Liver (tissue), 9 donors: Measurements from ENCODE around the gene IQCK. TPM values are rescaled to one million over a fixed set of nuclear protein-coding genes. Genes with fewer than 3 reads are reported as not detected.

Experiments
- DNase-seq: peaks from one replicate; pipeline ENCODE4 v3.0.0-alpha.2; 2017; ENCODE audit warnings: low spot score
- H3K27ac ChIP-seq, 2 donors: one replicate each; pipeline ENCODE4 v1.7.0; 2013; ENCODE audit warnings: inconsistent platforms in 2 of 2, low read length in 2 of 2, control low read depth in 1 of 2, low read depth in 1 of 2, mild to moderate bottlenecking in 1 of 2
- H3K27me3 ChIP-seq, 4 donors: one replicate each; pipeline versions ENCODE4 v1.6.1 to v1.7.0; 2013; ENCODE audit warnings: low read length in 3 of 4, inconsistent platforms in 1 of 4, mild to moderate bottlenecking in 1 of 4, moderate library complexity in 1 of 4; ENCODE audit not compliant: control insufficient read depth in 4 of 4, insufficient read depth in 4 of 4
- H3K36me3 ChIP-seq, 4 donors: one replicate each; pipeline versions ENCODE4 v1.6.1 to v1.7.0; 2013; ENCODE audit warnings: low read length in 3 of 4, mild to moderate bottlenecking in 3 of 4, low read depth in 1 of 4, moderate library complexity in 1 of 4; ENCODE audit not compliant: control insufficient read depth in 4 of 4, insufficient read depth in 3 of 4
- H3K4me1 ChIP-seq, 4 donors: one replicate each; pipeline versions ENCODE4 v1.6.1 to v1.7.0; 2013; ENCODE audit warnings: low read length in 3 of 4, mild to moderate bottlenecking in 3 of 4, moderate library complexity in 1 of 4; ENCODE audit not compliant: control insufficient read depth in 4 of 4, insufficient read depth in 4 of 4
- H3K4me3 ChIP-seq, 3 donors: one replicate each; pipeline versions ENCODE4 v1.6.1 to v1.7.0; 2013; ENCODE audit warnings: low read length in 3 of 3, control low read depth in 1 of 3, low read depth in 1 of 3, mild to moderate bottlenecking in 1 of 3
- H3K9ac ChIP-seq, 2 donors: one replicate each; pipeline ENCODE4 v1.7.0; 2013; ENCODE audit warnings: low read length in 2 of 2, mild to moderate bottlenecking in 2 of 2, moderate library complexity in 2 of 2, control low read depth in 1 of 2, low read depth in 1 of 2
- H3K9me3 ChIP-seq, 4 donors: one replicate each; pipeline versions ENCODE4 v1.6.1 to v1.7.0; 2013; ENCODE audit warnings: low read length in 3 of 4; ENCODE audit not compliant: control insufficient read depth in 4 of 4
- CTCF ChIP-seq: fragments of 150-350 bp; IDR thresholded peaks from 2 replicates; pipeline ENCODE4 v1.5.1; 2017; ENCODE audit warnings: improper control_type of control experiment, low read depth, low read length; ENCODE audit not compliant: missing input control
- EGR1 ChIP-seq, 2 donors: IDR thresholded peaks; 2 replicates each; pipeline ENCODE4 v1.6.1; 2016 to 2018; ENCODE audit warnings: antibody characterized with exemption in 2 of 2, low read depth in 2 of 2
- FOXA1 ChIP-seq: IDR thresholded peaks from 2 replicates; pipeline ENCODE4 v1.6.1; 2016; ENCODE audit warnings: antibody characterized with exemption
- FOXA2 ChIP-seq: IDR thresholded peaks from 2 replicates; pipeline ENCODE4 v1.6.1; 2016; ENCODE audit warnings: antibody characterized with exemption
- GABPA ChIP-seq, 2 donors: IDR thresholded peaks in 1 of 2; conservative IDR thresholded peaks in 1 of 2; 2 replicates each; pipeline ENCODE4 v1.6.1; 2016; ENCODE audit warnings: antibody characterized with exemption in 2 of 2, mild to moderate bottlenecking in 1 of 2, moderate library complexity in 1 of 2
- HNF4A ChIP-seq, 2 donors: conservative IDR thresholded peaks; 2 replicates each; pipeline ENCODE4 v1.6.1; 2016; ENCODE audit warnings: antibody characterized with exemption in 2 of 2, mild to moderate bottlenecking in 2 of 2
- HNF4G ChIP-seq: IDR thresholded peaks from 2 replicates; pipeline ENCODE4 v1.6.1; 2016; ENCODE audit warnings: antibody characterized with exemption
- JUND ChIP-seq, 2 donors: IDR thresholded peaks; 2 replicates each; pipeline ENCODE4 v1.6.1; 2016; ENCODE audit warnings: antibody characterized with exemption in 2 of 2
- MAX ChIP-seq: IDR thresholded peaks from 2 replicates; pipeline ENCODE4 v1.6.1; 2016; ENCODE audit warnings: antibody characterized with exemption
- NR2F2 ChIP-seq: IDR thresholded peaks from 2 replicates; pipeline ENCODE4 v1.6.1; 2016; ENCODE audit warnings: antibody characterized with exemption
- RAD21 ChIP-seq, 2 donors: IDR thresholded peaks; 2 replicates each; pipeline ENCODE4 v1.6.1; 2016; ENCODE audit warnings: antibody characterized with exemption in 2 of 2, mild to moderate bottlenecking in 2 of 2
- REST ChIP-seq: IDR thresholded peaks from 2 replicates; pipeline ENCODE4 v1.6.1; 2016; ENCODE audit warnings: antibody characterized with exemption, mild to moderate bottlenecking
- RXRA ChIP-seq, 2 donors: IDR thresholded peaks; 2 replicates each; pipeline ENCODE4 v1.6.1; 2017 to 2018; ENCODE audit warnings: antibody characterized with exemption in 2 of 2, mild to moderate bottlenecking in 1 of 2
- SP1 ChIP-seq: IDR thresholded peaks from 2 replicates; pipeline ENCODE4 v1.6.1; 2018; ENCODE audit warnings: antibody characterized with exemption, mild to moderate bottlenecking
- TAF1 ChIP-seq: conservative IDR thresholded peaks from 2 replicates; pipeline ENCODE4 v1.6.1; 2016; ENCODE audit warnings: antibody characterized with exemption, mild to moderate bottlenecking
- YY1 ChIP-seq: IDR thresholded peaks from 2 replicates; pipeline ENCODE4 v1.6.1; 2016; ENCODE audit warnings: antibody characterized with exemption, mild to moderate bottlenecking
- ZBTB33 ChIP-seq: IDR thresholded peaks from 2 replicates; pipeline ENCODE4 v1.6.1; 2016; ENCODE audit warnings: antibody characterized with exemption
- WGBS: extraction: QIAGEN DNeasy Blood & Tissue Kit; methylation state at CpG from one replicate; pipeline ENCODE4 v1.1.7; 2013; 5-methylcytosine and 5-hydroxymethylcytosine counted together
- polyA plus RNA-seq, 2 donors: library from polyadenylated mRNA; stranded (reverse) in 1 of 2; unstranded in 1 of 2; fragments of 200-250 nt in 1 of 2; fragments of >200 nt in 1 of 2; fragmentation: Nextera tagmentation in 1 of 2; extraction: Ambion mirVana in 1 of 2; gene quantifications; one replicate each; pipeline versions ENCODE4 v1.2.1 to v1.2.3, GENCODE V29; 2013 to 2015
- total RNA-seq, 2 donors: library from RNA; depleted of rRNA; stranded (reverse); fragments of >200 nt; gene quantifications; one replicate each; pipeline ENCODE4 v1.2.3, GENCODE V29; 2014
- donor health status: healthy.
- donor health status: healthy.
- donor health status: healthy.
- donor health status: healthy.
- donor health status: healthy.

IQCK gene
- total and polyA plus RNA-seq, 4 donors: 2.1 to 4.4 (median 2.9) TPM

GRCh38 chr16:19879241-19879792, 161.2 kb downstream of the IQCK start:
- H3K4me3 ChIP-seq: no peak overlapping the region
- WGBS: 82% methylated on average over 13 of the region's 13 CpGs
- peaks cover 0 to 9% (median 6%) of the 10 kb centered on the region in 4 donors for H3K4me1 ChIP-seq
- no peak for DNase-seq
- no peaks in the 10 kb centered on the region for H3K27me3 ChIP-seq
- H3K27ac ChIP-seq: no peak overlapping the region
- no peak overlapping the region for H3K9ac ChIP-seq
- H3K36me3 ChIP-seq: no peaks in the 10 kb centered on the region
- no peak for TF ChIP-seq MAX
- TF ChIP-seq HNF4A (conservative IDR thresholded peaks at IDR 0.05): no peak
- no peak for TF ChIP-seq FOXA2
- TF ChIP-seq GABPA (IDR thresholded peaks at IDR 0.05 in 1 of 2, conservative IDR thresholded peaks at IDR 0.05 in 1 of 2): no peak
- no peak for TF ChIP-seq RXRA (IDR thresholded peaks at IDR 0.05)
- no peak for TF ChIP-seq ZBTB33
- no peak for TF ChIP-seq FOXA1
- no peak for TF ChIP-seq HNF4G
- no peak for TF ChIP-seq CTCF
- no peak for TF ChIP-seq EGR1 (IDR thresholded peaks at IDR 0.05; ENCODE audit: low read depth in 2 of 2)
- TF ChIP-seq JUND (IDR thresholded peaks at IDR 0.05): no peak
- TF ChIP-seq YY1: no peak
- TF ChIP-seq NR2F2: no peak
- no peak for TF ChIP-seq TAF1
- TF ChIP-seq RAD21 (IDR thresholded peaks at IDR 0.05): no peak
- H3K9me3 ChIP-seq: no peaks in the 10 kb centered on the region

- H3K36me3 ChIP-seq: no peaks in the 10 kb centered on the region
- H3K9me3 ChIP-seq: no peaks in the 10 kb centered on the region
- no peak overlapping the region for H3K9ac ChIP-seq
- peaks cover 9 to 25% (median 17%) of the 10 kb centered on the region in 4 donors for H3K4me1 ChIP-seq
- WGBS: 96% methylated on average over 7 of the region's 7 CpGs
- no peak overlapping the region for H3K27ac ChIP-seq
- H3K27me3 ChIP-seq: no peaks in the 10 kb centered on the region
- TF ChIP-seq FOXA1 (no peak), SP1 (no peak), GABPA (IDR thresholded peaks at IDR 0.05 in 1 of 2, conservative IDR thresholded peaks at IDR 0.05 in 1 of 2) (no peak), YY1 (no peak), FOXA2 (no peak), HNF4G (no peak), REST (no peak), JUND (IDR thresholded peaks at IDR 0.05) (no peak)
- no peak overlapping the region for H3K4me3 ChIP-seq
- no peak for DNase-seq
These were observed 163.0 kb downstream of the IQCK start for GRCh38 chr16:19881028-19881427.
